Cardiac muscle cell (in vitro differentiated cells and primary cell): Measurements from ENCODE around the gene CREBL2. TPM values are rescaled to one million over a fixed set of nuclear protein-coding genes. Genes with fewer than 3 reads are reported as not detected.
A peak's percentile ranks its signal among the peaks of the same experiment; 100 is the strongest.
"Not testable (repeated sequence)": the region's sequence is repeated elsewhere in the genome, so short reads cannot be mapped to it uniquely, and the experiment has no call there.

Experiments used
- DNase-seq, 2 donors: peaks; one replicate each; pipeline versions ENCODE4 v3.0.0 to v3.0.0-alpha.2; 2010 to 2017; ENCODE audit warnings: low read depth in 1 of 2, low spot score in 1 of 2
- H3K27ac ChIP-seq: fragments of 200-600 bp; sonication (generic); 2 replicates; pipeline ENCODE4 v1.5.1; 2016
- H3K27me3 ChIP-seq: fragments of 200-600 bp; sonication (generic); 2 replicates; pipeline ENCODE4 v1.6.0; 2016; ENCODE audit warnings: control low read depth
- H3K36me3 ChIP-seq: fragments of 200-600 bp; sonication (generic); 2 replicates; pipeline ENCODE4 v1.5.1; 2016; ENCODE audit warnings: control low read depth
- H3K4me1 ChIP-seq: fragments of 200-600 bp; sonication (generic); 2 replicates; pipeline ENCODE4 v1.8.1; 2017; ENCODE audit warnings: low read depth, mild to moderate bottlenecking, mixed run types
- H3K4me3 ChIP-seq: fragments of 200-600 bp; sonication (generic); 2 replicates; pipeline ENCODE4 v1.5.1; 2016; ENCODE audit warnings: mild to moderate bottlenecking
- H3K9me3 ChIP-seq: fragments of 200-600 bp; sonication (generic); 2 replicates; pipeline ENCODE4 v1.5.1; 2017; ENCODE audit warnings: low read depth, mild to moderate bottlenecking, control low read depth
- CTCF ChIP-seq: IDR thresholded peaks from 2 replicates; pipeline ENCODE4 v1.5.1; 2012; ENCODE audit warnings: low read depth, mild to moderate bottlenecking, low read length
- polyA plus RNA-seq: library from polyadenylated mRNA; unstranded; fragments of >200 nt; fragmentation: Nextera tagmentation; extraction: Ambion mirVana; gene quantifications from 2 replicates; pipeline ENCODE4 v1.2.1, GENCODE V29; 2016
- total RNA-seq: library from RNA; depleted of rRNA; stranded (reverse); fragments of >200 nt; gene quantifications from 2 replicates; pipeline ENCODE4 v1.2.3, GENCODE V29; 2016

The CREBL2 gene
- total and polyA plus RNA-seq, 2 experiments from 2014 or later: 18.3 to 20.1 TPM

GRCh38 chr12:12616512-12617310 is 5.0 kb downstream of the CREBL2 start:
- no peak overlapping the region for H3K4me3 ChIP-seq

GRCh38 chr12:12618064-12618463 is 6.4 kb downstream of the CREBL2 start:
- H3K27me3 ChIP-seq, H3K9me3 ChIP-seq, DNase-seq, H3K27ac ChIP-seq, H3K36me3 ChIP-seq, H3K4me3 ChIP-seq: not testable (repeated sequence)
- peaks cover 16% of the 10 kb centered on the region for H3K4me1 ChIP-seq

More at GRCh38 chr12:12616512-12617310, 5.0 kb downstream of the CREBL2 start:
- no peaks in the 10 kb centered on the region for H3K9me3 ChIP-seq
- H3K27ac ChIP-seq: peak overlapping the region; percentile 5
- TF ChIP-seq CTCF: no peak
- no peaks in the 10 kb centered on the region for H3K27me3 ChIP-seq
- H3K4me1 ChIP-seq: peaks cover 17% of the 10 kb centered on the region
- H3K36me3 ChIP-seq: no peaks in the 10 kb centered on the region
- no peak for DNase-seq

GRCh38 chr12:12620730-12621315 is 9.1 kb downstream of the CREBL2 start:
- H3K27me3 ChIP-seq: no peaks in the 10 kb centered on the region
- H3K4me1 ChIP-seq: peaks cover 12% of the 10 kb centered on the region
- no peak for TF ChIP-seq CTCF
- no peak overlapping the region for H3K4me3 ChIP-seq
- no peak overlapping the region for H3K27ac ChIP-seq
- H3K36me3 ChIP-seq: no peaks in the 10 kb centered on the region
- H3K9me3 ChIP-seq: no peaks in the 10 kb centered on the region
- no peak for DNase-seq

GRCh38 chr12:12622418-12622817 is 10.7 kb downstream of the CREBL2 start:
- Histone ChIP-seq H3K4me3 (no peak overlapping the region), H3K9me3 (no peaks in the 10 kb centered on the region), H3K36me3 (no peaks in the 10 kb centered on the region), H3K4me1 (peaks cover under 1% of the 10 kb centered on the region), H3K27me3 (no peaks in the 10 kb centered on the region), H3K27ac (no peak overlapping the region)
- no peak for DNase-seq
- TF ChIP-seq CTCF: no peak

GRCh38 chr12:12624498-12624992 is 12.9 kb downstream of the CREBL2 start:
- no peak for TF ChIP-seq CTCF
- Histone ChIP-seq H3K36me3 (no peaks in the 10 kb centered on the region), H3K27me3 (no peaks in the 10 kb centered on the region), H3K4me1 (no peaks in the 10 kb centered on the region), H3K4me3 (no peak overlapping the region), H3K27ac (no peak overlapping the region), H3K9me3 (no peaks in the 10 kb centered on the region)
- DNase-seq: no peak

GRCh38 chr12:12626471-12626870 is 14.8 kb downstream of the CREBL2 start:
- no peaks in the 10 kb centered on the region for H3K27me3 ChIP-seq
- no peaks in the 10 kb centered on the region for H3K36me3 ChIP-seq
- H3K4me1 ChIP-seq: peaks cover 4% of the 10 kb centered on the region
- no peak for DNase-seq
- no peak overlapping the region for H3K4me3 ChIP-seq
- TF ChIP-seq CTCF: no peak
- no peaks in the 10 kb centered on the region for H3K9me3 ChIP-seq
- H3K27ac ChIP-seq: no peak overlapping the region
